HFFc6 (cell line): ENCODE measurements around the gene ZNF337. TPM values are rescaled to one million over a fixed set of nuclear protein-coding genes. Genes with fewer than 3 reads are reported as not detected.
"Not testable (repeated sequence)": the region's sequence is repeated elsewhere in the genome, so short reads cannot be mapped to it uniquely, and the experiment has no call there.

Experiments
- DNase-seq: peaks from one replicate; pipeline ENCODE4 v3.0.0-alpha.2; 2018
- H3K27ac Mint-ChIP-seq: 2 replicates; pipeline ENCODE4 v1.8.0; 2020; ENCODE audit warnings: mild to moderate bottlenecking, mixed read lengths
- H3K27me3 Mint-ChIP-seq: 2 replicates; pipeline ENCODE4 v1.8.0; 2021; ENCODE audit warnings: mild to moderate bottlenecking, moderate library complexity, mixed read lengths; ENCODE audit not compliant: insufficient read depth
- H3K36me3 Mint-ChIP-seq: 2 replicates; pipeline ENCODE4 v1.8.0; 2021; ENCODE audit warnings: low read depth, mixed read lengths
- H3K4me1 Mint-ChIP-seq: 2 replicates; pipeline ENCODE4 v1.8.0; 2020; ENCODE audit warnings: low read depth, mixed read lengths
- H3K4me3 Mint-ChIP-seq: 2 replicates; pipeline ENCODE4 v1.8.0; 2020; ENCODE audit warnings: mild to moderate bottlenecking, moderate library complexity, mixed read lengths
- H3K9me3 Mint-ChIP-seq: 2 replicates; pipeline ENCODE4 v1.8.0; 2020; ENCODE audit warnings: mild to moderate bottlenecking, mixed read lengths
- total RNA-seq, 6 experiments: library from RNA; stranded (reverse); fragmentation: NEBNext Ultra II Directional; extraction: Animal tissue kit (Norgen Biotek cat#: 25700); gene quantifications; 2 replicates in 1 of 6; 3 replicates in 5 of 6; pipeline ENCODE4 v1.2.3, GENCODE V29; 2021
- TF ChIP-seq, protein P1 (sequence below): fragments of 200-600 bp; sonication (generic); IDR thresholded peaks from 2 replicates; pipeline ENCODE4 v1.5.0; 2021; ENCODE audit warnings: antibody characterized with exemption, mild to moderate bottlenecking

Gene ZNF337
- total RNA-seq, 6 experiments from 2014 or later: 8.2 to 11.3 (median 9.2) TPM

DNA sequence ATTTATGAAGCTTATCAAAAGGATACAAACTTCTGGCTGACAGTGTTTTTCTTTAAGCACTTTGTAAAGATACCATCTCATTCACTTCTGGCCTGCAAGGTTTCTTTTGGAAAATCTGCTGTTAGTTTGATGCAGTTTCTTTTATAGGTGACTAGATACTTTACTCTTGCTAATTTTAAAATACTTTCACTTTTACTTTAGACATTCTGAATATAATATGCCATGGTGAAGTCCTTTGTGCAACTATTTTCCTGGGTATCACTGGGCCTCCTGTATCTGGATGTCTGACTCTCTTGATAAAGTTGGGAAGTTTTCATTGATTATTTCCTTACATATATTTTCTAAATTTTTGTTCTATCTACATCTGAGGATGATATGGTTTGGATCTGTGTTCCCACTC is 29.0 kb upstream of the ZNF337 start:
- no peak overlapping the region for H3K4me3 Mint-ChIP-seq
- H3K36me3 Mint-ChIP-seq: peaks cover 25% of the 10 kb centered on the region
- no peak for DNase-seq
- H3K27ac Mint-ChIP-seq: no peak overlapping the region
- TF ChIP-seq, protein P1, sequence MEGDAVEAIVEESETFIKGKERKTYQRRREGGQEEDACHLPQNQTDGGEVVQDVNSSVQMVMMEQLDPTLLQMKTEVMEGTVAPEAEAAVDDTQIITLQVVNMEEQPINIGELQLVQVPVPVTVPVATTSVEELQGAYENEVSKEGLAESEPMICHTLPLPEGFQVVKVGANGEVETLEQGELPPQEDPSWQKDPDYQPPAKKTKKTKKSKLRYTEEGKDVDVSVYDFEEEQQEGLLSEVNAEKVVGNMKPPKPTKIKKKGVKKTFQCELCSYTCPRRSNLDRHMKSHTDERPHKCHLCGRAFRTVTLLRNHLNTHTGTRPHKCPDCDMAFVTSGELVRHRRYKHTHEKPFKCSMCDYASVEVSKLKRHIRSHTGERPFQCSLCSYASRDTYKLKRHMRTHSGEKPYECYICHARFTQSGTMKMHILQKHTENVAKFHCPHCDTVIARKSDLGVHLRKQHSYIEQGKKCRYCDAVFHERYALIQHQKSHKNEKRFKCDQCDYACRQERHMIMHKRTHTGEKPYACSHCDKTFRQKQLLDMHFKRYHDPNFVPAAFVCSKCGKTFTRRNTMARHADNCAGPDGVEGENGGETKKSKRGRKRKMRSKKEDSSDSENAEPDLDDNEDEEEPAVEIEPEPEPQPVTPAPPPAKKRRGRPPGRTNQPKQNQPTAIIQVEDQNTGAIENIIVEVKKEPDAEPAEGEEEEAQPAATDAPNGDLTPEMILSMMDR: no peak
- H3K4me1 Mint-ChIP-seq: no peaks in the 10 kb centered on the region
- H3K27me3 Mint-ChIP-seq: no peaks in the 10 kb centered on the region
- peaks cover 20% of the 10 kb centered on the region for H3K9me3 Mint-ChIP-seq

DNA sequence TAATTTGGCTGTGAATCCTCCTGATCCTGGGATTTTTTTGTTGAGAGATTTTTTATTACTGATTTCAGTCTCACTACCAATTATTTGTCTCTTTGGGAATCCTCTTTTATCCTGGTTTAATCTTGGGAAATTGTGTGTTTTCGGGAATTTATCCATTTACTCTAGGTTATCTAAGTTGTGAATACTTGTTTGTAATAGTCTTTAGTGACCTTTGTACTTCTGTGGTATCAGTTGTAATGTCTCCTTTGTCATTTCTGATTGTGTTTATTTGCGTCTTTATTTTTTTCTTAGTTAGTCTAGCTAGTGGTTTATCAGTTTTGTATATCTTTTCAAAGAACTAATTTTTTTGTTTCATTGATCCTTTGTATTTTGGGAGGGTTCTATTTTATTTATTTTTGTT is 27.3 kb upstream of the ZNF337 start:
- DNase-seq: no peak
- Mint-ChIP-seq H3K4me1 (no peaks in the 10 kb centered on the region), H3K27ac (no peak overlapping the region), H3K36me3 (peaks cover 25% of the 10 kb centered on the region), H3K27me3 (no peaks in the 10 kb centered on the region), H3K9me3 (peaks cover 20% of the 10 kb centered on the region), H3K4me3 (no peak overlapping the region)
- TF ChIP-seq, protein P1: no peak

DNA sequence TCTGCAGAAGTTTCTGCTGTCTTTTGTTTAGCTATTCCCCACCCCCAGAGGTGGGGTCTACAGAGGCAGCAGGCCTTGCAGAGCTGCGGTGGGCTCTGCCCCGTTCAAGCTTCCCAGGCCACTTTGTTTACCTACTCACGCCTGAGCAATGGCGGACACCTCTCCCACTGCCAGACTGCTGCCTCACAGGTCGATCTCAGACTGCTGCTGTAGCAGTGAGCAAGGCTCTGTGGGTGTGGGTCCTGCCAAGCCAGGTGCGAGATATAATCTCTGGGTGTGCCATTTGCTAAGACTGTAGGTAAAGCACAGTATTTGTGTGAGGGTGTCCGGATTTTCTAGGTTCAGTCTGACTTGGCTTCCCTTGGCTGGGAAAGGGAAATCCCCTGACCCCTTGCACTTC is 23.6 kb upstream of the ZNF337 start:
- H3K4me1 Mint-ChIP-seq: no peaks in the 10 kb centered on the region
- H3K9me3 Mint-ChIP-seq: no peaks in the 10 kb centered on the region
- H3K27me3 Mint-ChIP-seq: peaks cover 3% of the 10 kb centered on the region
- no peak for DNase-seq
- no peak overlapping the region for H3K27ac Mint-ChIP-seq
- no peak overlapping the region for H3K4me3 Mint-ChIP-seq
- TF ChIP-seq, protein P1: no peak
- H3K36me3 Mint-ChIP-seq: peaks cover under 1% of the 10 kb centered on the region

DNA sequence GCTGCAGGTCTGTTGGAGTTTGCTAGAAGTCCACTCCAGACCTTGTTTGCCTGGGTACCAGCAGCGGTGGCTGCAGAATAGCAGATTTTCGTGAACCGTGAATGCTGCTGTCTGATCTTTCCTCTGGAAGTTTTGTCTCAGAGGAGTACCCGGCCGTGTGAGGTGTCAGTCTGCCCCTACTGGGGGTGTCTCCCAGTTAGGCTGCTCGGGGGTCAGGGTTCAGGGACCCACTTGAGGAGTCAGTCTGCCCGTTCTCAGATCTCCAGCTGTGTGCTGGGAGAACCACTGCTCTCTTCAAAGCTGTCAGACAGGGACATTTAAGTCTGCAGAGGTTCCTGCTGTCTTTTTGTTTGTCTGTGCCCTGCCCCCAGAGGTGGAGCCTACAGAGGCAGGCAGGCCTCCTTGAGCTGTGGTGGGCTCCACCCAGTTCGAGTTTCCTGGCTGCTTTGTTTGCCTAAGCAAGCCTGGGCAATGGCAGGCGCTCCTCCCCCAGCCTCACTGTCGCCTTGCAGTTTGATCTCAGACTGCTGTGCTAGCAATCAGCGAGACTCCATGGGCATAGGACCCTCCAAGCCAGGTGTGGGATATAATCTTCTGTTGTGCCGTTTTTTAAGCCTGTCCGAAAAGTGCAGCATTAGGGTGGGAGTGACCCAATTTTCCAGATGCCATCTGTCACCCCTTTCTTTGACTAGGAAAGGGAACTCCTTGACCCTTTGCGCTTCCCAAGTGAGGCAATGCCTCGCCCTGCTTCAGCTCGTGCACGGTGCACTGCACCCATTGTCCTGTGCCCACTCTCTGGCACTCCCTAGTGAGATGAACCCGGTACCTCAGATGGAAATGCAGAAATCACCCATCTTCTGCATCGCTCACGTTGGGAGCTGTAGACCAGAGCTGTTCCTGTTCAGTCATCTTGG is 22.5 kb upstream of the ZNF337 start:
- not testable (repeated sequence) for H3K4me3 Mint-ChIP-seq, H3K27me3 Mint-ChIP-seq, H3K4me1 Mint-ChIP-seq, DNase-seq, H3K9me3 Mint-ChIP-seq, H3K27ac Mint-ChIP-seq, H3K36me3 Mint-ChIP-seq

DNA sequence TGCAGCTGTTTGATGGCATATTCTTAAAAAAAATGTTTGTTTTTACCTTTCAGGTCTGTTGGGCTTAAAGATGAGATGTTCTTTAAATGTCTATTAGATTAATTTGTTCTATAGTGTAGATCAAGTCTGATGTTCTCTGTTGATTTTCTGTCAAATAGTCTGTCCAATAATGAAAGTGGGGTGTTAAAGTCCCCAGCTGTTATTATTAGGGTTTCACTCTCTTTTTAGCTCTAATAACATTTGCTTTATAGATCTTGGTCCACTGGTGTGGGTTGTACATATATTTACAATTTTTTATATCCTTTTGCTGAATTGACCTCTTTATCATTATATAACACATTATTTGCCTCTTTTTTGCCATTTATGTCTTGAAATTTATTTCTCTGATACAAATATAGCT is 11.0 kb upstream of the ZNF337 start:
- Mint-ChIP-seq H3K4me1 (no peaks in the 10 kb centered on the region; the same call in 1 of the 2 replicates), H3K9me3 (peaks cover 3% of the 10 kb centered on the region; the same call in 1 of the 2 replicates)
- TF ChIP-seq, protein P1: no peak

DNA sequence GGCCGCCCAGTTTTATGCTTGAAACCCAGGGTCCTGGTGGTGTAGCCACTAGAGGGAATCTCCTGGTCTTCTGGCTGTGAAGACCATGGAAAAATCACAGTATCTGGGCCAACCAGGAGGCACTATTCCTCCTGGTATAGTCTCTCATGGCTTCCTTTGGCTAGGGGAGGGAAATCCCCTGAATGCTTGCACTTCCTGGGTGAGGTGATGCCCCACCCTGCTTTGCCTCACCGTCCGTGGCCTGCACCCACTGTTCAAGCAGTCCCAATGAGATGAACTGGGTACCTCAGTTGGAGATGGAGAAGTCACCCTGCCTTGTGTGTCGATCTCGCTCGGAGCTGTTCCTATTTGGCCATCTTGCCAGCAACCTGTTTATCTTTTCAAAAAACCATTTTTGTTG is 10.1 kb upstream of the ZNF337 start:
- no peak overlapping the region for H3K27ac Mint-ChIP-seq
- no peak overlapping the region for H3K4me3 Mint-ChIP-seq
- TF ChIP-seq, protein P1: no peak
- DNase-seq: no peak
- H3K4me1 Mint-ChIP-seq: no peaks in the 10 kb centered on the region; the same call in 1 of the 2 replicates
- H3K36me3 Mint-ChIP-seq: peaks cover 11% of the 10 kb centered on the region
- H3K9me3 Mint-ChIP-seq: no peaks in the 10 kb centered on the region; the same call in none of the 2 replicates
- H3K27me3 Mint-ChIP-seq: no peaks in the 10 kb centered on the region; the same call in none of the 2 replicates

More for the DNA sequence above, 11.0 kb upstream of the ZNF337 start:
- no peak for DNase-seq
- H3K27ac Mint-ChIP-seq: no peak overlapping the region
- H3K4me3 Mint-ChIP-seq: no peak overlapping the region
- no peaks in the 10 kb centered on the region; the same call in none of the 2 replicates for H3K27me3 Mint-ChIP-seq
- H3K36me3 Mint-ChIP-seq: peaks cover 13% of the 10 kb centered on the region
